ENCODE results near the gene MINDY2. TPM values are rescaled to one million over a fixed set of nuclear protein-coding genes. Genes with fewer than 3 reads are reported as not detected.

The MINDY2 gene
- total and polyA plus RNA-seq, 2 experiments from 2014 or later, result 36.3 to 47.9 TPM

DNA sequence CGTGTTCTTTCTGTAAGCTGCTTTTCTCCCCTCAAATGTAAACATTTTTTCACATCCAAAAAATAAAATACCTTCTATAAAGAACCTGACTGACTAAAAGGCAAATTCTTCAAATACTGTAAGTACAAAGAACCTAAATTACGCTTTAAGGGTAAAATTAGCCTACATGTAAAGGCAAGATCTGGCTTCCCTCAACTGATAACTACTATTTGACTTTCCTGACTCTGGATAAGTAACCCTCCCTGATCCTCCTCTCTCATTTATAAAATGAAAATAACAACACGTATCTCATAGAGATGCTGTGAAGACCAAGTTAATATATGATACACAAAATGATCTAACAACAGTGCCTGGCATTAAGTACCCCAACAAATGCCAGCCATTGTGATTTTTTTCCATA, 33.8 kb upstream of the MINDY2 start (continued):
- TF ChIP-seq, protein P1, sequence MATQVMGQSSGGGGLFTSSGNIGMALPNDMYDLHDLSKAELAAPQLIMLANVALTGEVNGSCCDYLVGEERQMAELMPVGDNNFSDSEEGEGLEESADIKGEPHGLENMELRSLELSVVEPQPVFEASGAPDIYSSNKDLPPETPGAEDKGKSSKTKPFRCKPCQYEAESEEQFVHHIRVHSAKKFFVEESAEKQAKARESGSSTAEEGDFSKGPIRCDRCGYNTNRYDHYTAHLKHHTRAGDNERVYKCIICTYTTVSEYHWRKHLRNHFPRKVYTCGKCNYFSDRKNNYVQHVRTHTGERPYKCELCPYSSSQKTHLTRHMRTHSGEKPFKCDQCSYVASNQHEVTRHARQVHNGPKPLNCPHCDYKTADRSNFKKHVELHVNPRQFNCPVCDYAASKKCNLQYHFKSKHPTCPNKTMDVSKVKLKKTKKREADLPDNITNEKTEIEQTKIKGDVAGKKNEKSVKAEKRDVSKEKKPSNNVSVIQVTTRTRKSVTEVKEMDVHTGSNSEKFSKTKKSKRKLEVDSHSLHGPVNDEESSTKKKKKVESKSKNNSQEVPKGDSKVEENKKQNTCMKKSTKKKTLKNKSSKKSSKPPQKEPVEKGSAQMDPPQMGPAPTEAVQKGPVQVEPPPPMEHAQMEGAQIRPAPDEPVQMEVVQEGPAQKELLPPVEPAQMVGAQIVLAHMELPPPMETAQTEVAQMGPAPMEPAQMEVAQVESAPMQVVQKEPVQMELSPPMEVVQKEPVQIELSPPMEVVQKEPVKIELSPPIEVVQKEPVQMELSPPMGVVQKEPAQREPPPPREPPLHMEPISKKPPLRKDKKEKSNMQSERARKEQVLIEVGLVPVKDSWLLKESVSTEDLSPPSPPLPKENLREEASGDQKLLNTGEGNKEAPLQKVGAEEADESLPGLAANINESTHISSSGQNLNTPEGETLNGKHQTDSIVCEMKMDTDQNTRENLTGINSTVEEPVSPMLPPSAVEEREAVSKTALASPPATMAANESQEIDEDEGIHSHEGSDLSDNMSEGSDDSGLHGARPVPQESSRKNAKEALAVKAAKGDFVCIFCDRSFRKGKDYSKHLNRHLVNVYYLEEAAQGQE (IDR thresholded peaks at IDR 0.05; ENCODE audit: unreplicated experiment), result no peak
- TF ChIP-seq STAT1 (IDR thresholded peaks at IDR 0.05; ENCODE audit: unreplicated experiment) (no peak), EZH2phosphoT487 (IDR thresholded peaks at IDR 0.05; ENCODE audit: unreplicated experiment) (no peak), NANOG (IDR thresholded peaks at IDR 0.05; ENCODE audit: borderline replicate concordance) (no peak), EZH2 (IDR thresholded peaks at IDR 0.05; ENCODE audit: low read depth, unreplicated experiment) (no peak), ZNF331 (CRISPR knock-in tag; IDR thresholded peaks at IDR 0.05; ENCODE audit: low read depth) (no peak)

DNA sequence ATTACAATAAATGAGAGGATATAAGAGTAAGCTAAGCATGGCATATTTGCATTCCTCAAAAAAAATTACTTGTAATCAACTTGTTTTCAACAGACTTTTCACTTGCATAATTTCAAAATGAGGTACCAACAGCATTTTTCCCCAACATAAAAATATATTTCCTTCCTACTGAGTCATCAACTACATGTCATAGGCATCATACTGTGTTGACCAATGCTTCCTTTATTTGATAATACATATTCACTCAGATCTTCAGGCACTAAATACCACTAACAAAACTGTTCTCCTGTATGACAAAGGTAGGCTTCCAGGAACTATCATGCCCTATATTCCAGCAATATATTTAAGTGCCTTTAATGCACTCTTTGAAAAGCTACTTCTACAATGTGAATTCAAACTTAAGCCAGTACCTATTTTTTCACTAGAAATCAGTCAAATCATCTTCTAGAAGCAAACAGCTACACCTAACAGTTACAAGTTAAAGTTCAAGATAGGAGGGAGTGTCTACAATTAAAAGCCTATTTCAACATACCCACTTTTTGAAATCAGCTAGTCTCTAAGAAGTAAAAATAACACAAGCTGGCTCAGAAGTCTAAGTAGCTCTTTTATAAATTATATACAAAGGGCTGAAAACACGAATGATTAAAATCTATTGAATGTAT, 32.9 kb upstream of the MINDY2 start:
- Histone ChIP-seq H3K4me2 (no peak overlapping the region), H3K79me2 (replicated peaks; ENCODE audit: insufficient read depth) (peaks cover 100% of the 10 kb centered on the region), H3F3A (replicated peaks; ENCODE audit: low read depth) (no peaks in the 10 kb centered on the region), H3K4me3 (no peak overlapping the region), H3K36me3 (ENCODE audit: insufficient read depth) (no peaks in the 10 kb centered on the region), H3K27me3 (ENCODE audit: insufficient read depth) (no peaks in the 10 kb centered on the region), H2AFZ (no peak overlapping the region), H3K4me1 (ENCODE audit: insufficient read depth) (peaks cover 64% of the 10 kb centered on the region), H3K27ac (ENCODE audit: low read depth) (no peak overlapping the region), H4K20me1 (replicated peaks; ENCODE audit: insufficient read depth) (peaks cover 50% of the 10 kb centered on the region), H3K9me2 (ENCODE audit: insufficient read depth) (no peaks in the 10 kb centered on the region)
- Mint-ChIP-seq H3K27me3 (ENCODE audit: insufficient read depth, low read depth, poor library complexity) (no peaks in the 10 kb centered on the region), H3K4me3 (no peak overlapping the region), H3K27ac (no peak overlapping the region; the same call in 1 of the 2 replicates), H3K4me1 (peaks cover 42% of the 10 kb centered on the region), H3K36me3 (ENCODE audit: low read depth) (no peaks in the 10 kb centered on the region), H3K9me3 (no peaks in the 10 kb centered on the region)
- ATAC-seq (no peak), DNase-seq (ENCODE audit: low spot score) (no peak)
- TF ChIP-seq NANOG (IDR thresholded peaks at IDR 0.05; ENCODE audit: borderline replicate concordance), result no peak
- TF ChIP-seq, protein P1 (IDR thresholded peaks at IDR 0.05; ENCODE audit: unreplicated experiment), result no peak
- TF ChIP-seq CREB1 (CRISPR knock-in tag; IDR thresholded peaks at IDR 0.05; ENCODE audit: low read depth), result no peak
- TF ChIP-seq, protein P2, sequence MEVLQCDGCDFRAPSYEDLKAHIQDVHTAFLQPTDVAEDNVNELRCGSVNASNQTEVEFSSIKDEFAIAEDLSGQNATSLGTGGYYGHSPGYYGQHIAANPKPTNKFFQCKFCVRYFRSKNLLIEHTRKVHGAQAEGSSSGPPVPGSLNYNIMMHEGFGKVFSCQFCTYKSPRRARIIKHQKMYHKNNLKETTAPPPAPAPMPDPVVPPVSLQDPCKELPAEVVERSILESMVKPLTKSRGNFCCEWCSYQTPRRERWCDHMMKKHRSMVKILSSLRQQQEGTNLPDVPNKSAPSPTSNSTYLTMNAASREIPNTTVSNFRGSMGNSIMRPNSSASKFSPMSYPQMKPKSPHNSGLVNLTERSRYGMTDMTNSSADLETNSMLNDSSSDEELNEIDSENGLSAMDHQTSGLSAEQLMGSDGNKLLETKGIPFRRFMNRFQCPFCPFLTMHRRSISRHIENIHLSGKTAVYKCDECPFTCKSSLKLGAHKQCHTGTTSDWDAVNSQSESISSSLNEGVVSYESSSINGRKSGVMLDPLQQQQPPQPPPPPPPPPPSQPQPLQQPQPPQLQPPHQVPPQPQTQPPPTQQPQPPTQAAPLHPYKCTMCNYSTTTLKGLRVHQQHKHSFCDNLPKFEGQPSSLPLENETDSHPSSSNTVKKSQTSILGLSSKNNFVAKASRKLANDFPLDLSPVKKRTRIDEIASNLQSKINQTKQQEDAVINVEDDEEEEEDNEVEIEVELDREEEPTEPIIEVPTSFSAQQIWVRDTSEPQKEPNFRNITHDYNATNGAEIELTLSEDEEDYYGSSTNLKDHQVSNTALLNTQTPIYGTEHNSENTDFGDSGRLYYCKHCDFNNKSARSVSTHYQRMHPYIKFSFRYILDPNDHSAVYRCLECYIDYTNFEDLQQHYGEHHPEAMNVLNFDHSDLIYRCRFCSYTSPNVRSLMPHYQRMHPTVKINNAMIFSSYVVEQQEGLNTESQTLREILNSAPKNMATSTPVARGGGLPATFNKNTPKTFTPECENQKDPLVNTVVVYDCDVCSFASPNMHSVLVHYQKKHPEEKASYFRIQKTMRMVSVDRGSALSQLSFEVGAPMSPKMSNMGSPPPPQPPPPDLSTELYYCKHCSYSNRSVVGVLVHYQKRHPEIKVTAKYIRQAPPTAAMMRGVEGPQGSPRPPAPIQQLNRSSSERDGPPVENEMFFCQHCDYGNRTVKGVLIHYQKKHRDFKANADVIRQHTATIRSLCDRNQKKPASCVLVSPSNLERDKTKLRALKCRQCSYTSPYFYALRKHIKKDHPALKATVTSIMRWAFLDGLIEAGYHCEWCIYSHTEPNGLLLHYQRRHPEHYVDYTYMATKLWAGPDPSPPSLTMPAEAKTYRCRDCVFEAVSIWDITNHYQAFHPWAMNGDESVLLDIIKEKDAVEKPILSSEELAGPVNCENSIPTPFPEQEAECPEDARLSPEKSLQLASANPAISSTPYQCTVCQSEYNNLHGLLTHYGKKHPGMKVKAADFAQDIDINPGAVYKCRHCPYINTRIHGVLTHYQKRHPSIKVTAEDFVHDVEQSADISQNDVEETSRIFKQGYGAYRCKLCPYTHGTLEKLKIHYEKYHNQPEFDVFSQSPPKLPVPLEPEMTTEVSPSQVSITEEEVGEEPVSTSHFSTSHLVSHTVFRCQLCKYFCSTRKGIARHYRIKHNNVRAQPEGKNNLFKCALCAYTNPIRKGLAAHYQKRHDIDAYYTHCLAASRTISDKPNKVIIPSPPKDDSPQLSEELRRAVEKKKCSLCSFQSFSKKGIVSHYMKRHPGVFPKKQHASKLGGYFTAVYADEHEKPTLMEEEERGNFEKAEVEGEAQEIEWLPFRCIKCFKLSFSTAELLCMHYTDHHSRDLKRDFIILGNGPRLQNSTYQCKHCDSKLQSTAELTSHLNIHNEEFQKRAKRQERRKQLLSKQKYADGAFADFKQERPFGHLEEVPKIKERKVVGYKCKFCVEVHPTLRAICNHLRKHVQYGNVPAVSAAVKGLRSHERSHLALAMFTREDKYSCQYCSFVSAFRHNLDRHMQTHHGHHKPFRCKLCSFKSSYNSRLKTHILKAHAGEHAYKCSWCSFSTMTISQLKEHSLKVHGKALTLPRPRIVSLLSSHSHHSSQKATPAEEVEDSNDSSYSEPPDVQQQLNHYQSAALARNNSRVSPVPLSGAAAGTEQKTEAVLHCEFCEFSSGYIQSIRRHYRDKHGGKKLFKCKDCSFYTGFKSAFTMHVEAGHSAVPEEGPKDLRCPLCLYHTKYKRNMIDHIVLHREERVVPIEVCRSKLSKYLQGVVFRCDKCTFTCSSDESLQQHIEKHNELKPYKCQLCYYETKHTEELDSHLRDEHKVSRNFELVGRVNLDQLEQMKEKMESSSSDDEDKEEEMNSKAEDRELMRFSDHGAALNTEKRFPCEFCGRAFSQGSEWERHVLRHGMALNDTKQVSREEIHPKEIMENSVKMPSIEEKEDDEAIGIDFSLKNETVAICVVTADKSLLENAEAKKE (CRISPR knock-in tag; IDR thresholded peaks at IDR 0.05), result no peak
- no peak for TF ChIP-seq EZH2phosphoT487 (IDR thresholded peaks at IDR 0.05; ENCODE audit: unreplicated experiment)
- no peak for TF ChIP-seq EZH2 (IDR thresholded peaks at IDR 0.05; ENCODE audit: low read depth, unreplicated experiment)
- TF ChIP-seq JUNB (IDR thresholded peaks at IDR 0.05; ENCODE audit: unreplicated experiment), result no peak
- TF ChIP-seq ZNF114 (CRISPR knock-in tag; IDR thresholded peaks at IDR 0.05), result no peak
